Measurements from ENCODE around the gene LEFTY1.

DNA sequence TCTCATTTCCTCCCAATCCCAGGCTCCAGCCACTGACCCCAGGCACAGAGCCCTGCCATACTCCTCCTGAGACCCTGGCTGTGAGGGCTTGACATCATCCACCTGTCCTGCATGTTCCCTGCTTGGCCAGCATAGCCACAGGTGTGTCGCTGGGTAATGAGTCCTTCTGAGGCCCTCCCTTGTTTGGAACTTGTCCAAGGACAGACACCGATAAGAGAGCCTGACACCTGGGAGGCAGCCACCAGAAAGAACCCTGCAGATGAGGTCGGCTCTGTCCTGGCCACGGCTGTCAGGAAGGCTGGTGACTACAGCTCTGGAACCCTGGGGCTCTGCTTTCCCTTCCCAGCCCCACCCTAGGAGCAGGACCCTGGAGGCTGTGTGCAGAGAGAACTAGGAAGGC is 41.3 kb downstream of the LEFTY1 start:
- TF ChIP-seq, protein P1, sequence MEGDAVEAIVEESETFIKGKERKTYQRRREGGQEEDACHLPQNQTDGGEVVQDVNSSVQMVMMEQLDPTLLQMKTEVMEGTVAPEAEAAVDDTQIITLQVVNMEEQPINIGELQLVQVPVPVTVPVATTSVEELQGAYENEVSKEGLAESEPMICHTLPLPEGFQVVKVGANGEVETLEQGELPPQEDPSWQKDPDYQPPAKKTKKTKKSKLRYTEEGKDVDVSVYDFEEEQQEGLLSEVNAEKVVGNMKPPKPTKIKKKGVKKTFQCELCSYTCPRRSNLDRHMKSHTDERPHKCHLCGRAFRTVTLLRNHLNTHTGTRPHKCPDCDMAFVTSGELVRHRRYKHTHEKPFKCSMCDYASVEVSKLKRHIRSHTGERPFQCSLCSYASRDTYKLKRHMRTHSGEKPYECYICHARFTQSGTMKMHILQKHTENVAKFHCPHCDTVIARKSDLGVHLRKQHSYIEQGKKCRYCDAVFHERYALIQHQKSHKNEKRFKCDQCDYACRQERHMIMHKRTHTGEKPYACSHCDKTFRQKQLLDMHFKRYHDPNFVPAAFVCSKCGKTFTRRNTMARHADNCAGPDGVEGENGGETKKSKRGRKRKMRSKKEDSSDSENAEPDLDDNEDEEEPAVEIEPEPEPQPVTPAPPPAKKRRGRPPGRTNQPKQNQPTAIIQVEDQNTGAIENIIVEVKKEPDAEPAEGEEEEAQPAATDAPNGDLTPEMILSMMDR (IDR thresholded peaks at IDR 0.05), result no peak
- TF ChIP-seq POLR2AphosphoS5 (IDR thresholded peaks at IDR 0.05) (no peak), POLR2A (IDR thresholded peaks at IDR 0.05) (no peak)
